ENCODE results near the gene TMEM141. TPM values are rescaled to one million over a fixed set of nuclear protein-coding genes. Genes with fewer than 3 reads are reported as not detected.

The TMEM141 gene
- total and polyA plus RNA-seq, 2 donors (not counting 1 experiment from before 2014, with no cell fraction given), result 43.3 to 56.5 TPM

DNA sequence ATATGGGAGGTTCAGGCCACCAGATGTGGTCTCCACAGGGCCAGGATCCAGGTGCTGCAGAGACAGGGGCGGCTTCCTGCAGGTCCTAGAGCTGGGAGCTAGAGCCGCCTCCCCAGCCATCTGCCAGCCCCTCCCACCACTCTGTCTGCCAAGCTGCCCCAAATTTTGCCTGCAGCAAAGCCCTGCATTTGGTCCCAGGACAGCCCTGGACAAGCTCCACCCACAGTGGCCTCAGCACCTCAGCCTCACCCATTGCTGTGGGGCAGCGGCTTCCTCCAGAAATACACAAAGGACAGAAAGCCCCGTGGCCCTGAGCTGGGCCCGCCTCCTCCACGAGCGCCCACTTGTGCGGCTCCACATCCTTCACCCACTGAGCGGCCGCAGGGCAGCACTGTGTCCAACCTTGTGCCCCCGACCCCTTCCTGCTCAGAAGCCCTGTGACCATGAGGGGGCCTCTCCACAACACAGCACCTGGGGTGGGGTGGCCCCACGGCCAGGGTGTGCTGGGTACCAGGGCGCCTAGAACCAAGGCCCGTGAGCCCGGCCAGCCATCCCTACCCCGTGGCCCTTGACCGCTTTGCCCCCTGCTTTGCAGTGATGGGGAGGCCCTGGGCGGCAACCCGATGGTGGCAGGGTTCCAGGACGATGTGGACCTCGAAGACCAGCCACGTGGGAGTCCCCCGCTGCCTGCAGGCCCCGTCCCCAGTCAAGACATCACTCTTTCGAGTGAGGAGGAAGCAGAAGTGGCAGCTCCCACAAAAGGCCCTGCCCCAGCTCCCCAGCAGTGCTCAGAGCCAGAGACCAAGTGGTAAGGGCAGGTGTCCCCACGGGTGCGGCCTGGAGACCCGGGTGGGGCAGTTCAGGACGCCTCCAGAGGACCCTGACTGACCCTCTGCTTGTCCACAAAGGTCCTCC is 47.4 kb downstream of the TMEM141 start:
- Histone ChIP-seq H3K9ac (ENCODE audit: insufficient read depth, low read length) (no peak overlapping the region), H3K4me3 (replicated peaks in 1 of 4; ENCODE audit: control extremely low read depth in 1 of 4, insufficient read depth in 1 of 4, low read depth in 3 of 4, low read length in 4 of 4) (no peak overlapping the region), H3K9me3 (ENCODE audit: control insufficient read depth, insufficient read depth, low read depth, low read length) (no peaks in the 10 kb centered on the region), H3K36me3 (ENCODE audit: control insufficient read depth, insufficient read depth, low read length) (peaks cover 12% of the 10 kb centered on the region), H3K4me2 (ENCODE audit: extremely low read depth, insufficient read depth, low read length) (no peak overlapping the region), H3K79me2 (ENCODE audit: control insufficient read depth, insufficient read depth, low read length) (no peaks in the 10 kb centered on the region), H3K4me1 (ENCODE audit: control insufficient read depth, extremely low read depth, insufficient read depth, low read length) (peaks cover 10% of the 10 kb centered on the region), H4K20me1 (ENCODE audit: control insufficient read depth, extremely low read depth, insufficient read depth, low read length) (no peaks in the 10 kb centered on the region), H2AFZ (ENCODE audit: low read length) (no peak overlapping the region), H3K27me3 (ENCODE audit: control insufficient read depth, insufficient read depth, low read length) (no peaks in the 10 kb centered on the region), H3K27ac (ENCODE audit: insufficient read depth, low read length) (no peak overlapping the region)
- DNase-seq (ENCODE audit: low read depth in 2 of 2), result no peak
- no peak for TF ChIP-seq EZH2 (IDR thresholded peaks at IDR 0.05; ENCODE audit: low read length, missing control alignments)
- TF ChIP-seq, protein P1, sequence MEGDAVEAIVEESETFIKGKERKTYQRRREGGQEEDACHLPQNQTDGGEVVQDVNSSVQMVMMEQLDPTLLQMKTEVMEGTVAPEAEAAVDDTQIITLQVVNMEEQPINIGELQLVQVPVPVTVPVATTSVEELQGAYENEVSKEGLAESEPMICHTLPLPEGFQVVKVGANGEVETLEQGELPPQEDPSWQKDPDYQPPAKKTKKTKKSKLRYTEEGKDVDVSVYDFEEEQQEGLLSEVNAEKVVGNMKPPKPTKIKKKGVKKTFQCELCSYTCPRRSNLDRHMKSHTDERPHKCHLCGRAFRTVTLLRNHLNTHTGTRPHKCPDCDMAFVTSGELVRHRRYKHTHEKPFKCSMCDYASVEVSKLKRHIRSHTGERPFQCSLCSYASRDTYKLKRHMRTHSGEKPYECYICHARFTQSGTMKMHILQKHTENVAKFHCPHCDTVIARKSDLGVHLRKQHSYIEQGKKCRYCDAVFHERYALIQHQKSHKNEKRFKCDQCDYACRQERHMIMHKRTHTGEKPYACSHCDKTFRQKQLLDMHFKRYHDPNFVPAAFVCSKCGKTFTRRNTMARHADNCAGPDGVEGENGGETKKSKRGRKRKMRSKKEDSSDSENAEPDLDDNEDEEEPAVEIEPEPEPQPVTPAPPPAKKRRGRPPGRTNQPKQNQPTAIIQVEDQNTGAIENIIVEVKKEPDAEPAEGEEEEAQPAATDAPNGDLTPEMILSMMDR (conservative IDR thresholded peaks at IDR 0.05 in 1 of 2, IDR thresholded peaks at IDR 0.05 in 1 of 2; ENCODE audit: low read depth in 1 of 2, low read length in 2 of 2), result no peak

DNA sequence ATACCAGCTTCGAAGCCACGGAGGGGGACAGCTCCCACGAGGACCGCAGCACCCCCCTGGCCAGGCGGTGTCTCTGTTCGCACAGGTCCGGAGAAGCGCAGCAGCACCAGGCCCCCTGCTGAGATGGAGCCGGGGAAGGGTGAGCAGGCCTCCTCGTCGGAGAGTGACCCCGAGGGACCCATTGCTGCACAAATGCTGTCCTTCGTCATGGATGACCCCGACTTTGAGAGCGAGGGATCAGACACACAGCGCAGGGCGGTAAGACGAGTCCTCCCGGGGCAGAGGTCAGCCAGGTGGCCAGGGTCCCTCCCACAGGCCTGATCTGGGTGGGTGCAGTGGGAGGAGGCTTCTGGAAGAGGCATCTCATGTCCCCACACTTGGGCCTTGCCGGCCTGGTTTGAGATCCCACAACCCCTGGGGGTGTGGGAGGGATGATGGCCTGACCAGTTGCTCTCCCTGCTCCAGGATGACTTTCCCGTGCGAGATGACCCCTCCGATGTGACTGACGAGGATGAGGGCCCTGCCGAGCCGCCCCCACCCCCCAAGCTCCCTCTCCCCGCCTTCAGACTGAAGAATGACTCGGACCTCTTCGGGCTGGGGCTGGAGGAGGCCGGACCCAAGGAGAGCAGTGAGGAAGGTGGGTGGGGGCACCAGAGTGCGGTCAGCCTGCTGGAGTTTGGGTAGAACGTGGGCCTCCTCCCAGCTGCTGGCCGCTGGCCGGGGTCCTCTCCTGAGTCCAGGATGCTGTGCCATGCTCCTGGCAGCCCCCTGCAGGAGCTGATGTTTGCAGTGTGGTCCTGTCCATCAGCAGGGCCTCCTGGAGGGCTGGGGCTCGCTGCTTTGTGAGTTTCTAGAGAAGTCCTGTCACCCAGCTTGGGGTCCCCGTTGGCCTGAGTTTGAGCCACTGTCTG is 48.3 kb downstream of the TMEM141 start:
- H3K79me2 ChIP-seq (ENCODE audit: control insufficient read depth, insufficient read depth, low read length), result no peaks in the 10 kb centered on the region
- no peak overlapping the region for H3K27ac ChIP-seq (ENCODE audit: insufficient read depth, low read length)
- peaks cover 12% of the 10 kb centered on the region for H3K36me3 ChIP-seq (ENCODE audit: control insufficient read depth, insufficient read depth, low read length)
- H4K20me1 ChIP-seq (ENCODE audit: control insufficient read depth, extremely low read depth, insufficient read depth, low read length), result no peaks in the 10 kb centered on the region
- H3K9ac ChIP-seq (ENCODE audit: insufficient read depth, low read length), result no peak overlapping the region
- H3K4me1 ChIP-seq (ENCODE audit: control insufficient read depth, extremely low read depth, insufficient read depth, low read length), result peaks cover 10% of the 10 kb centered on the region
- no peak for DNase-seq (ENCODE audit: low read depth in 2 of 2)
- H2AFZ ChIP-seq (ENCODE audit: low read length), result no peak overlapping the region
- peaks cover 6% of the 10 kb centered on the region for H3K27me3 ChIP-seq (ENCODE audit: control insufficient read depth, insufficient read depth, low read length)
- no peak for TF ChIP-seq EZH2 (IDR thresholded peaks at IDR 0.05; ENCODE audit: low read length, missing control alignments)
- TF ChIP-seq, protein P1 (conservative IDR thresholded peaks at IDR 0.05 in 1 of 2, IDR thresholded peaks at IDR 0.05 in 1 of 2; ENCODE audit: low read depth in 1 of 2, low read length in 2 of 2), result no peak
- H3K9me3 ChIP-seq (ENCODE audit: control insufficient read depth, insufficient read depth, low read depth, low read length), result no peaks in the 10 kb centered on the region
- H3K4me2 ChIP-seq (ENCODE audit: extremely low read depth, insufficient read depth, low read length), result no peak overlapping the region
- no peak overlapping the region for H3K4me3 ChIP-seq (replicated peaks in 1 of 4; ENCODE audit: control extremely low read depth in 1 of 4, insufficient read depth in 1 of 4, low read depth in 3 of 4, low read length in 4 of 4)

Data from fibroblast of lung (primary cell).